ENCODE results near the gene TMEM217.

Gene TMEM217

GRCh38 chr6:37221585-37222124 lies 36.3 kb downstream of the TMEM217 start:
- Histone ChIP-seq H2AFZ (ENCODE audit: insufficient read depth, low read length, poor library complexity) (peak overlapping the region; percentile 78), H4K8ac (ENCODE audit: low read depth, low read length) (peak overlapping the region; percentile 64), H3K79me2 (ENCODE audit: control insufficient read depth, insufficient read depth, low read length, poor library complexity) (no peaks in the 10 kb centered on the region), H3K9ac (ENCODE audit: low read length) (no peak overlapping the region), H2BK12ac (ENCODE audit: low read length) (no peak overlapping the region), H3K79me1 (ENCODE audit: low read length) (peaks cover 4% of the 10 kb centered on the region), H4K12ac (ENCODE audit: low read depth, low read length) (no peak overlapping the region), H3K4ac (ENCODE audit: low read depth, low read length) (no peak overlapping the region), H2AK5ac (ENCODE audit: low read length) (no peak overlapping the region), H3K4me2 (ENCODE audit: low read length) (peak overlapping the region; percentile 74), H3K4me3 (ENCODE audit: low read depth, low read length) (peak overlapping the region; percentile 69), H3K36me3 (ENCODE audit: control insufficient read depth in 1 of 2, insufficient read depth in 2 of 2, low read length in 2 of 2) (no peaks in the 10 kb centered on the region), H3K27me3 (ENCODE audit: insufficient read depth, low read length) (no peaks in the 10 kb centered on the region), H2BK120ac (ENCODE audit: insufficient read depth, low read length, poor library complexity) (no peak overlapping the region), H3K18ac (ENCODE audit: low read length) (no peak overlapping the region), H3K14ac (ENCODE audit: low read length) (peak overlapping the region; percentile 25), H3K23ac (ENCODE audit: low read length) (no peak overlapping the region), H2BK5ac (ENCODE audit: low read depth, low read length, poor library complexity) (no peak overlapping the region), H3K4me1 (ENCODE audit: control insufficient read depth in 1 of 2, insufficient read depth in 2 of 2, low read length in 2 of 2) (peaks cover 0 to 5% of the 10 kb centered on the region in 2 experiments), H3K27ac (ENCODE audit: low read depth, low read length) (no peak overlapping the region), H3K9me3 (ENCODE audit: insufficient read depth, low read depth, low read length) (no peaks in the 10 kb centered on the region), H4K91ac (ENCODE audit: low read depth, low read length) (no peak overlapping the region)
- WGBS (ENCODE audit: extremely low coverage, insufficient coverage, insufficient read length): no CpG with 5 or more reads among the region's 6 CpGs
- no peak for DNase-seq

GRCh38 chr6:37218511-37218910 lies 39.4 kb downstream of the TMEM217 start:
- Histone ChIP-seq H4K12ac (ENCODE audit: low read depth, low read length) (no peak overlapping the region), H2AFZ (ENCODE audit: insufficient read depth, low read length, poor library complexity) (no peak overlapping the region), H3K27me3 (ENCODE audit: insufficient read depth, low read length) (no peaks in the 10 kb centered on the region), H3K4me2 (ENCODE audit: low read length) (no peak overlapping the region), H3K4me3 (ENCODE audit: low read depth, low read length) (no peak overlapping the region), H3K23ac (ENCODE audit: low read length) (no peak overlapping the region), H3K18ac (ENCODE audit: low read length) (no peak overlapping the region), H3K9me3 (ENCODE audit: insufficient read depth, low read depth, low read length) (no peaks in the 10 kb centered on the region), H4K91ac (ENCODE audit: low read depth, low read length) (no peak overlapping the region), H2BK12ac (ENCODE audit: low read length) (no peak overlapping the region), H2BK5ac (ENCODE audit: low read depth, low read length, poor library complexity) (no peak overlapping the region), H3K9ac (ENCODE audit: low read length) (no peak overlapping the region), H3K79me1 (ENCODE audit: low read length) (peaks cover 4% of the 10 kb centered on the region), H3K36me3 (ENCODE audit: control insufficient read depth in 1 of 2, insufficient read depth in 2 of 2, low read length in 2 of 2) (no peaks in the 10 kb centered on the region), H3K14ac (ENCODE audit: low read length) (no peak overlapping the region), H3K4me1 (ENCODE audit: control insufficient read depth in 1 of 2, insufficient read depth in 2 of 2, low read length in 2 of 2) (peaks cover 0 to 5% of the 10 kb centered on the region in 2 experiments), H2AK5ac (ENCODE audit: low read length) (no peak overlapping the region), H2BK120ac (ENCODE audit: insufficient read depth, low read length, poor library complexity) (no peak overlapping the region), H3K27ac (ENCODE audit: low read depth, low read length) (no peak overlapping the region), H4K8ac (ENCODE audit: low read depth, low read length) (no peak overlapping the region), H3K79me2 (ENCODE audit: control insufficient read depth, insufficient read depth, low read length, poor library complexity) (no peaks in the 10 kb centered on the region), H3K4ac (ENCODE audit: low read depth, low read length) (no peak overlapping the region)
- WGBS (ENCODE audit: extremely low coverage, insufficient coverage, insufficient read length): no CpG with 5 or more reads among the region's 8 CpGs
- no peak for DNase-seq

- H3K18ac ChIP-seq (ENCODE audit: low read length): no peak overlapping the region
- H2BK120ac ChIP-seq (ENCODE audit: insufficient read depth, low read length, poor library complexity): no peak overlapping the region
- H4K91ac ChIP-seq (ENCODE audit: low read depth, low read length): no peak overlapping the region
- DNase-seq: no peak
- no peak overlapping the region for H2BK5ac ChIP-seq (ENCODE audit: low read depth, low read length, poor library complexity)
- no peak overlapping the region for H3K14ac ChIP-seq (ENCODE audit: low read length)
- no peaks in the 10 kb centered on the region for H3K9me3 ChIP-seq (ENCODE audit: insufficient read depth, low read depth, low read length)
- peaks cover 4% of the 10 kb centered on the region for H3K79me1 ChIP-seq (ENCODE audit: low read length)
- H3K79me2 ChIP-seq (ENCODE audit: control insufficient read depth, insufficient read depth, low read length, poor library complexity): no peaks in the 10 kb centered on the region
- no peak overlapping the region for H2AFZ ChIP-seq (ENCODE audit: insufficient read depth, low read length, poor library complexity)
- no CpG with 5 or more reads among the region's 6 CpGs for WGBS (ENCODE audit: extremely low coverage, insufficient coverage, insufficient read length)
- H3K27ac ChIP-seq (ENCODE audit: low read depth, low read length): no peak overlapping the region
- no peak overlapping the region for H2AK5ac ChIP-seq (ENCODE audit: low read length)
- H2BK12ac ChIP-seq (ENCODE audit: low read length): no peak overlapping the region
- no peak overlapping the region for H3K4me3 ChIP-seq (ENCODE audit: low read depth, low read length)
- H3K23ac ChIP-seq (ENCODE audit: low read length): no peak overlapping the region
- no peak overlapping the region for H3K4me2 ChIP-seq (ENCODE audit: low read length)
- no peak overlapping the region for H4K8ac ChIP-seq (ENCODE audit: low read depth, low read length)
- no peak overlapping the region for H4K12ac ChIP-seq (ENCODE audit: low read depth, low read length)
- no peaks in the 10 kb centered on the region for H3K36me3 ChIP-seq (ENCODE audit: control insufficient read depth in 1 of 2, insufficient read depth in 2 of 2, low read length in 2 of 2)
- H3K9ac ChIP-seq (ENCODE audit: low read length): no peak overlapping the region
- H3K4me1 ChIP-seq (ENCODE audit: control insufficient read depth in 1 of 2, insufficient read depth in 2 of 2, low read length in 2 of 2): peaks cover 0 to 5% of the 10 kb centered on the region in 2 experiments
- H3K27me3 ChIP-seq (ENCODE audit: insufficient read depth, low read length): no peaks in the 10 kb centered on the region
- H3K4ac ChIP-seq (ENCODE audit: low read depth, low read length): no peak overlapping the region
Measured at GRCh38 chr6:37218061-37218460, 39.9 kb downstream of the TMEM217 start.

GRCh38 chr6:37212268-37212667 lies 45.7 kb downstream of the TMEM217 start:
- H3K79me2 ChIP-seq (ENCODE audit: control insufficient read depth, insufficient read depth, low read length, poor library complexity): no peaks in the 10 kb centered on the region
- H3K4me2 ChIP-seq (ENCODE audit: low read length): no peak overlapping the region
- no CpG with 5 or more reads among the region's 9 CpGs for WGBS (ENCODE audit: extremely low coverage, insufficient coverage, insufficient read length)

More at GRCh38 chr6:37212268-37212667, 45.7 kb downstream of the TMEM217 start:
- Histone ChIP-seq H2BK120ac (ENCODE audit: insufficient read depth, low read length, poor library complexity) (no peak overlapping the region), H3K4ac (ENCODE audit: low read depth, low read length) (no peak overlapping the region), H2AFZ (ENCODE audit: insufficient read depth, low read length, poor library complexity) (no peak overlapping the region), H3K23ac (ENCODE audit: low read length) (no peak overlapping the region), H3K9me3 (ENCODE audit: insufficient read depth, low read depth, low read length) (no peaks in the 10 kb centered on the region), H2AK5ac (ENCODE audit: low read length) (no peak overlapping the region), H3K79me1 (ENCODE audit: low read length) (no peaks in the 10 kb centered on the region), H3K27ac (ENCODE audit: low read depth, low read length) (no peak overlapping the region), H3K14ac (ENCODE audit: low read length) (no peak overlapping the region), H3K27me3 (ENCODE audit: insufficient read depth, low read length) (no peaks in the 10 kb centered on the region), H4K12ac (ENCODE audit: low read depth, low read length) (no peak overlapping the region), H4K91ac (ENCODE audit: low read depth, low read length) (no peak overlapping the region), H2BK5ac (ENCODE audit: low read depth, low read length, poor library complexity) (no peak overlapping the region), H4K8ac (ENCODE audit: low read depth, low read length) (no peak overlapping the region), H3K18ac (ENCODE audit: low read length) (no peak overlapping the region), H3K9ac (ENCODE audit: low read length) (no peak overlapping the region), H3K4me1 (ENCODE audit: control insufficient read depth in 1 of 2, insufficient read depth in 2 of 2, low read length in 2 of 2) (peaks cover 0 to 2% of the 10 kb centered on the region in 2 experiments), H3K4me3 (ENCODE audit: low read depth, low read length) (no peak overlapping the region), H3K36me3 (ENCODE audit: control insufficient read depth in 1 of 2, insufficient read depth in 2 of 2, low read length in 2 of 2) (no peaks in the 10 kb centered on the region), H2BK12ac (ENCODE audit: low read length) (no peak overlapping the region)
- no peak for DNase-seq
